ENCODE data around the gene CFAP20DC. TPM values are rescaled to one million over a fixed set of nuclear protein-coding genes. Genes with fewer than 3 reads are reported as not detected.

CFAP20DC gene
- total RNA-seq, 1 experiment from 2014 or later, result 4.5 TPM

- no peak overlapping the region for H2BK5ac ChIP-seq (ENCODE audit: insufficient read length, low read length)
- no peaks in the 10 kb centered on the region for H3K9me3 ChIP-seq (ENCODE audit: control insufficient read depth, low read depth, low read length)
- no CpG with 5 or more reads among the region's 2 CpGs for WGBS (ENCODE audit: extremely low coverage, insufficient read length, low lambda C conversion rate)
- H4K91ac ChIP-seq (ENCODE audit: insufficient read length, low read depth, low read length), result no peak overlapping the region
- Mint-ChIP-seq H3K27me3 (ENCODE audit: low read depth) (no peaks in the 10 kb centered on the region), H3K4me1 (peaks cover 0 to 2% of the 10 kb centered on the region in 2 experiments; a peak in 1 of 4 replicates), H3K9me3 (no peaks in the 10 kb centered on the region), H3K27ac (no peak overlapping the region; a peak in 1 of 7 replicates), H3K4me3 (no peak overlapping the region), H3K36me3 (ENCODE audit: insufficient read depth in 1 of 3, low read depth in 3 of 3) (peaks cover 0 to 7% (median 0%) of the 10 kb centered on the region in 3 experiments; a peak in 2 of 7 replicates)
- no peak overlapping the region for H4K8ac ChIP-seq (replicated peaks; ENCODE audit: insufficient read length, low read depth, low read length)
- no peak overlapping the region for H2AK5ac ChIP-seq (ENCODE audit: insufficient read length, low read length)
- H3K9ac ChIP-seq (ENCODE audit: extremely low read depth, insufficient read length, low read length), result no peak overlapping the region
- no peak overlapping the region for H2BK20ac ChIP-seq (ENCODE audit: low read depth, low read length, poor library complexity, severe bottlenecking)
- H3K23ac ChIP-seq (ENCODE audit: insufficient read length, low read depth, low read length), result no peak overlapping the region
- DNase-seq, result no peak
- H3K18ac ChIP-seq (ENCODE audit: insufficient read length, low read depth, low read length), result no peak overlapping the region
- H2BK120ac ChIP-seq (ENCODE audit: low read depth, low read length, poor library complexity, severe bottlenecking), result no peak overlapping the region
- no peaks in the 10 kb centered on the region for H3K27me3 ChIP-seq (ENCODE audit: insufficient read depth, low read length)
- no peak overlapping the region for H4K5ac ChIP-seq (ENCODE audit: insufficient read length, low read depth, low read length)
- no peak overlapping the region for H2AFZ ChIP-seq (ENCODE audit: low read length)
- no peak overlapping the region for H3K27ac ChIP-seq (ENCODE audit: insufficient read length, low read depth, low read length)
- no peak overlapping the region for H3K56ac ChIP-seq (ENCODE audit: insufficient read length, low read depth, low read length)
- no peak overlapping the region for H2BK15ac ChIP-seq (ENCODE audit: low read depth, low read length)
- H3K4me1 ChIP-seq (ENCODE audit: insufficient read depth, low read length), result no peaks in the 10 kb centered on the region
- TF ChIP-seq, protein P1, sequence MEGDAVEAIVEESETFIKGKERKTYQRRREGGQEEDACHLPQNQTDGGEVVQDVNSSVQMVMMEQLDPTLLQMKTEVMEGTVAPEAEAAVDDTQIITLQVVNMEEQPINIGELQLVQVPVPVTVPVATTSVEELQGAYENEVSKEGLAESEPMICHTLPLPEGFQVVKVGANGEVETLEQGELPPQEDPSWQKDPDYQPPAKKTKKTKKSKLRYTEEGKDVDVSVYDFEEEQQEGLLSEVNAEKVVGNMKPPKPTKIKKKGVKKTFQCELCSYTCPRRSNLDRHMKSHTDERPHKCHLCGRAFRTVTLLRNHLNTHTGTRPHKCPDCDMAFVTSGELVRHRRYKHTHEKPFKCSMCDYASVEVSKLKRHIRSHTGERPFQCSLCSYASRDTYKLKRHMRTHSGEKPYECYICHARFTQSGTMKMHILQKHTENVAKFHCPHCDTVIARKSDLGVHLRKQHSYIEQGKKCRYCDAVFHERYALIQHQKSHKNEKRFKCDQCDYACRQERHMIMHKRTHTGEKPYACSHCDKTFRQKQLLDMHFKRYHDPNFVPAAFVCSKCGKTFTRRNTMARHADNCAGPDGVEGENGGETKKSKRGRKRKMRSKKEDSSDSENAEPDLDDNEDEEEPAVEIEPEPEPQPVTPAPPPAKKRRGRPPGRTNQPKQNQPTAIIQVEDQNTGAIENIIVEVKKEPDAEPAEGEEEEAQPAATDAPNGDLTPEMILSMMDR (conservative IDR thresholded peaks at IDR 0.05), result no peak
- H2BK12ac ChIP-seq (ENCODE audit: insufficient read length, low read depth, low read length), result no peak overlapping the region
- H3K79me1 ChIP-seq (ENCODE audit: insufficient read depth, low read depth, low read length, poor library complexity, severe bottlenecking), result no peaks in the 10 kb centered on the region
- no peaks in the 10 kb centered on the region for H4K20me1 ChIP-seq (ENCODE audit: control insufficient read depth, insufficient read depth, insufficient read length)
- no peak overlapping the region for H3K4me2 ChIP-seq (ENCODE audit: insufficient read depth, insufficient read length, low read length)
- H3K23me2 ChIP-seq (ENCODE audit: insufficient read length, low read depth, low read length, poor library complexity, severe bottlenecking), result no peaks in the 10 kb centered on the region
- H3K14ac ChIP-seq (ENCODE audit: insufficient read depth, low read length), result no peak overlapping the region
- no peaks in the 10 kb centered on the region for H3K79me2 ChIP-seq (ENCODE audit: insufficient read depth, low read length)
- H3T11ph ChIP-seq (ENCODE audit: low read length), result no peak overlapping the region
- no peak overlapping the region for H3K4ac ChIP-seq (ENCODE audit: low read depth, low read length)
These were observed 251.5 kb downstream of the CFAP20DC start for GRCh38 chr3:58798312-58798711.
